NB4 (cell line): ENCODE measurements around the gene DSCAM.

ENCODE experiments used
- MYC ChIP-seq: IDR thresholded peaks from 2 replicates; pipeline ENCODE4 v1.6.1; 2011; ENCODE audit warnings: low read depth, low read length
- POLR2A ChIP-seq: IDR thresholded peaks from 2 replicates; pipeline ENCODE4 v1.6.1; 2011; ENCODE audit warnings: mild to moderate bottlenecking; ENCODE audit not compliant: insufficient read length; ENCODE audit errors: extremely low read depth
- TF ChIP-seq, protein P1 (sequence below): IDR thresholded peaks from one replicate; pipeline ENCODE4 v1.5.1; 2012; ENCODE audit warnings: low read depth, low read length
- TF ChIP-seq, protein P2 (sequence below): IDR thresholded peaks from 2 replicates; pipeline ENCODE4 v1.6.1; 2011; ENCODE audit warnings: low read depth, low read length

GRCh38 chr21:40461008-40461407, 385.9 kb downstream of the DSCAM start:
- TF ChIP-seq, protein P1, sequence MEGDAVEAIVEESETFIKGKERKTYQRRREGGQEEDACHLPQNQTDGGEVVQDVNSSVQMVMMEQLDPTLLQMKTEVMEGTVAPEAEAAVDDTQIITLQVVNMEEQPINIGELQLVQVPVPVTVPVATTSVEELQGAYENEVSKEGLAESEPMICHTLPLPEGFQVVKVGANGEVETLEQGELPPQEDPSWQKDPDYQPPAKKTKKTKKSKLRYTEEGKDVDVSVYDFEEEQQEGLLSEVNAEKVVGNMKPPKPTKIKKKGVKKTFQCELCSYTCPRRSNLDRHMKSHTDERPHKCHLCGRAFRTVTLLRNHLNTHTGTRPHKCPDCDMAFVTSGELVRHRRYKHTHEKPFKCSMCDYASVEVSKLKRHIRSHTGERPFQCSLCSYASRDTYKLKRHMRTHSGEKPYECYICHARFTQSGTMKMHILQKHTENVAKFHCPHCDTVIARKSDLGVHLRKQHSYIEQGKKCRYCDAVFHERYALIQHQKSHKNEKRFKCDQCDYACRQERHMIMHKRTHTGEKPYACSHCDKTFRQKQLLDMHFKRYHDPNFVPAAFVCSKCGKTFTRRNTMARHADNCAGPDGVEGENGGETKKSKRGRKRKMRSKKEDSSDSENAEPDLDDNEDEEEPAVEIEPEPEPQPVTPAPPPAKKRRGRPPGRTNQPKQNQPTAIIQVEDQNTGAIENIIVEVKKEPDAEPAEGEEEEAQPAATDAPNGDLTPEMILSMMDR = no peak
- TF ChIP-seq POLR2A = no peak
- no peak for TF ChIP-seq MYC
- TF ChIP-seq, protein P2, sequence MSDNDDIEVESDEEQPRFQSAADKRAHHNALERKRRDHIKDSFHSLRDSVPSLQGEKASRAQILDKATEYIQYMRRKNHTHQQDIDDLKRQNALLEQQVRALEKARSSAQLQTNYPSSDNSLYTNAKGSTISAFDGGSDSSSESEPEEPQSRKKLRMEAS = no peak
